Neuronal stem cell (in vitro differentiated cells): ENCODE measurements around the gene NUDT3.

Experiments
- DNase-seq: peaks from one replicate; pipeline ENCODE4 v3.0.0-alpha.2; 2013; ENCODE audit warnings: low spot score
- H2AFZ ChIP-seq: one replicate; pipeline ENCODE4 v1.6.1; 2013; ENCODE audit warnings: mild to moderate bottlenecking, low read length, inconsistent platforms
- H2AK5ac ChIP-seq: 2 replicates; pipeline ENCODE4 v1.6.1; 2013; ENCODE audit warnings: low read depth, mild to moderate bottlenecking, inconsistent platforms, low read length, moderate library complexity, mixed read lengths
- H2BK120ac ChIP-seq: 2 replicates; pipeline ENCODE4 v1.6.1; 2013; ENCODE audit warnings: low read depth, mild to moderate bottlenecking, inconsistent platforms, low read length, moderate library complexity, mixed read lengths
- H2BK12ac ChIP-seq: one replicate; pipeline ENCODE4 v1.6.1; 2013; ENCODE audit warnings: low read length, inconsistent platforms
- H2BK15ac ChIP-seq: 2 replicates; pipeline ENCODE4 v1.6.1; 2013; ENCODE audit warnings: mild to moderate bottlenecking, low read length, inconsistent platforms, mixed read lengths
- H2BK5ac ChIP-seq: one replicate; pipeline ENCODE4 v1.6.1; 2013; ENCODE audit warnings: inconsistent platforms, mild to moderate bottlenecking, low read length, moderate library complexity
- H3K14ac ChIP-seq: one replicate; pipeline ENCODE4 v1.6.1; 2013; ENCODE audit warnings: low read length, inconsistent platforms
- H3K18ac ChIP-seq: 2 replicates; pipeline ENCODE4 v1.6.1; 2013; ENCODE audit warnings: low read length, inconsistent platforms
- H3K23ac ChIP-seq: 2 replicates; pipeline ENCODE4 v1.6.1; 2013; ENCODE audit warnings: low read depth, mild to moderate bottlenecking, mixed read lengths, low read length, inconsistent platforms; ENCODE audit not compliant: poor library complexity
- H3K27ac ChIP-seq: replicated peaks from 3 replicates; pipeline ENCODE4 v1.5.1; 2013; ENCODE audit warnings: low read length, inconsistent platforms
- H3K27me3 ChIP-seq, 3 experiments: 2 replicates each; pipeline ENCODE4 v1.6.1; 2013; ENCODE audit warnings: low read length in 3 of 3, mild to moderate bottlenecking in 2 of 3, inconsistent platforms in 1 of 3, low read depth in 1 of 3, mixed read lengths in 1 of 3, moderate library complexity in 1 of 3; ENCODE audit not compliant: control insufficient read depth in 3 of 3, insufficient read depth in 3 of 3
- H3K36me3 ChIP-seq, 2 donors: replicated peaks in 1 of 2; 2 replicates each; pipeline ENCODE4 v1.6.1; 2013; ENCODE audit warnings: low read length in 2 of 2; ENCODE audit not compliant: control insufficient read depth in 2 of 2, insufficient read depth in 2 of 2
- H3K4ac ChIP-seq: 2 replicates; pipeline ENCODE4 v1.6.1; 2013; ENCODE audit warnings: inconsistent platforms, mild to moderate bottlenecking, low read length, moderate library complexity
- H3K4me1 ChIP-seq, 2 donors: 1 replicate in 1 of 2; 2 replicates in 1 of 2; pipeline ENCODE4 v1.6.1; 2013; ENCODE audit warnings: low read length in 2 of 2, low read depth in 1 of 2; ENCODE audit not compliant: control insufficient read depth in 2 of 2, insufficient read depth in 1 of 2
- H3K4me2 ChIP-seq: one replicate; pipeline ENCODE4 v1.6.1; 2013; ENCODE audit warnings: mild to moderate bottlenecking, low read length, inconsistent platforms; ENCODE audit not compliant: insufficient read depth, poor library complexity, severe bottlenecking
- H3K4me3 ChIP-seq, 2 donors: 2 replicates each; pipeline ENCODE4 v1.5.1; 2013; ENCODE audit warnings: low read length in 2 of 2, mild to moderate bottlenecking in 2 of 2, inconsistent platforms in 1 of 2, moderate library complexity in 1 of 2
- H3K79me1 ChIP-seq: one replicate; pipeline ENCODE4 v1.6.1; 2013; ENCODE audit warnings: low read depth, mild to moderate bottlenecking, inconsistent platforms, low read length, moderate library complexity
- H3K9ac ChIP-seq: one replicate; pipeline ENCODE4 v1.6.1; 2013; ENCODE audit warnings: mild to moderate bottlenecking, low read depth, low read length, inconsistent platforms; ENCODE audit not compliant: poor library complexity
- H3K9me3 ChIP-seq, 2 donors: replicated peaks in 1 of 2; 2 replicates each; pipeline versions ENCODE3 to v1.6.1; 2013; ENCODE audit warnings: low read length in 2 of 2, mild to moderate bottlenecking in 2 of 2, inconsistent platforms in 1 of 2, low read depth in 1 of 2, mixed read lengths in 1 of 2, moderate library complexity in 1 of 2; ENCODE audit not compliant: control insufficient read depth in 2 of 2, insufficient read depth in 1 of 2
- H4K8ac ChIP-seq: one replicate; pipeline ENCODE4 v1.6.1; 2013; ENCODE audit warnings: low read depth, mild to moderate bottlenecking, inconsistent platforms, low read length, moderate library complexity
- H4K91ac ChIP-seq: one replicate; pipeline ENCODE4 v1.6.1; 2013; ENCODE audit warnings: low read length, low read depth, mild to moderate bottlenecking, inconsistent platforms; ENCODE audit not compliant: poor library complexity
- WGBS, 2 donors: extraction: QIAGEN DNeasy Blood & Tissue Kit; methylation state at CpG; one replicate each; pipeline ENCODE4 v1.1.7; 2013; ENCODE audit warnings: missing lambda C conversion rate in 2 of 2, mixed read lengths in 1 of 2; ENCODE audit not compliant: insufficient read length in 2 of 2, insufficient replicate concordance in 1 of 2; ENCODE audit errors: extremely low coverage in 2 of 2; 5-methylcytosine and 5-hydroxymethylcytosine counted together

NUDT3 gene

DNA sequence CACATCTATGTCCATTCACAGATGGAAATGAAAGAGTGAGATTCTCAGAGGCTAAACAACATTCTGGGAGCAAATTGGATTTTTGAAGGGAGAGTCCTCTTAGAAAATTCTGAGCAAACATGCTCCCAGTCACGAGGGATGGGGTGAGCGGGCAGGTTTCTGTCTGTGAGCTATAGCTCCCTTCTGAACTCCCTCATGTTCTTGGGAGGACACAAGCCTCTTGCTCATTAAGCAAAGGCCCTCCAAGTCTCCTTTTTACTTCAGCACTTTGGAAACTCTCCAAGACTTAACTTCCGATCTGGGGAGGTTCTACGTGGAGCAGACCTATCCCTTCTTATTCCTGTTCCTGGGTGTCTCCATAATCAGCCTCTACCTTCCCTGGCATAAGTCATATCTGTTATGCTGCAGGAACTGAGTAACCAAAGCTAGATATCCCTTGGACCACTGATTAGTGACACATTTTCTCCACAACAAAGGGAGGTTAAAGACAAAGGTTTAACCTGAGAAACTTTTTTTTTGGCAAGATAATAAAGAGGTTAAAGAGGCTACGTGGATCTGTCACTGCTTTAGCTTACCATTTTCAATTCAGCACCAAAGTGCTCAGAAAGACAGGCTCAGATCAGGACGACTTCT lies 110.7 kb downstream of the NUDT3 start:
- H2BK120ac ChIP-seq, result no peak overlapping the region
- no peak overlapping the region for H4K8ac ChIP-seq
- H3K9ac ChIP-seq, result no peak overlapping the region
- no peak overlapping the region for H4K91ac ChIP-seq
- no peak for DNase-seq
- H3K79me1 ChIP-seq, result no peaks in the 10 kb centered on the region
- H3K27me3 ChIP-seq, result no peaks in the 10 kb centered on the region
- H2AFZ ChIP-seq, result no peak overlapping the region
- no peaks in the 10 kb centered on the region for H3K9me3 ChIP-seq
- H2AK5ac ChIP-seq, result no peak overlapping the region
- peaks cover 0 to 2% of the 10 kb centered on the region in 2 donors for H3K4me1 ChIP-seq
- H3K4me3 ChIP-seq, result no peak overlapping the region
- H2BK5ac ChIP-seq, result no peak overlapping the region
- H2BK12ac ChIP-seq, result no peak overlapping the region
- no peak overlapping the region for H3K23ac ChIP-seq
- no peak overlapping the region for H3K27ac ChIP-seq
- H3K14ac ChIP-seq, result no peak overlapping the region
- no peak overlapping the region for H3K4me2 ChIP-seq
- H2BK15ac ChIP-seq, result no peak overlapping the region
- H3K4ac ChIP-seq, result no peak overlapping the region
- WGBS, 2 donors, result no CpG with 5 or more reads among the region's 6 CpGs
- peaks cover 2 to 75% of the 10 kb centered on the region in 2 donors for H3K36me3 ChIP-seq
- H3K18ac ChIP-seq, result no peak overlapping the region

DNA sequence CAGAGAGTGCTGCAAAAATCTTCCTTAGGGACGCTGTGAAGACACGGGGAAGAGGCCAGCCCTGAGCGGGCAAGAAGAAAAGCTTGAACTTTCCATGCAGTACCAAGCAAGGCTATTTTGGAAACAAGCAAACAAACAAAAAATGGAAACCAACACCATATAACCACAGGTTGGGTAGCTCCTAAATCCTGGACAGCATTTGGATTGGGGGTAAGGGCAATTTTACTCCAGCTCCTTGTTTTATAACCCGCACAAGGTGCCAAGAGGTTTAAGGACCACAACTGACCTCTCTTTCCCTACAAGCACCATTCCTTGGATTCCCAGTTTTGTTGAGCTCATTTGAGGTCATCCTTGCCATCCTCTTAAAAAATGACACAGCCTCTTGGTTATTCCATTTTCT lies 112.3 kb downstream of the NUDT3 start:
- Histone ChIP-seq H3K27ac (no peak overlapping the region), H4K91ac (no peak overlapping the region), H3K14ac (no peak overlapping the region), H3K4me2 (no peak overlapping the region), H3K4me1 (peaks cover 0 to 2% of the 10 kb centered on the region in 2 donors), H4K8ac (no peak overlapping the region), H2BK15ac (no peak overlapping the region), H2BK5ac (no peak overlapping the region), H3K18ac (no peak overlapping the region), H3K23ac (no peak overlapping the region), H2BK120ac (no peak overlapping the region), H3K36me3 (peaks cover 2 to 63% of the 10 kb centered on the region in 2 donors), H3K4me3 (no peak overlapping the region), H2AK5ac (no peak overlapping the region), H3K4ac (no peak overlapping the region), H3K27me3 (no peaks in the 10 kb centered on the region), H2BK12ac (no peak overlapping the region), H3K9me3 (no peaks in the 10 kb centered on the region), H3K9ac (no peak overlapping the region), H2AFZ (no peak overlapping the region), H3K79me1 (no peaks in the 10 kb centered on the region)
- no peak for DNase-seq
- WGBS, 2 donors, result no CpG with 5 or more reads among the region's 4 CpGs

DNA sequence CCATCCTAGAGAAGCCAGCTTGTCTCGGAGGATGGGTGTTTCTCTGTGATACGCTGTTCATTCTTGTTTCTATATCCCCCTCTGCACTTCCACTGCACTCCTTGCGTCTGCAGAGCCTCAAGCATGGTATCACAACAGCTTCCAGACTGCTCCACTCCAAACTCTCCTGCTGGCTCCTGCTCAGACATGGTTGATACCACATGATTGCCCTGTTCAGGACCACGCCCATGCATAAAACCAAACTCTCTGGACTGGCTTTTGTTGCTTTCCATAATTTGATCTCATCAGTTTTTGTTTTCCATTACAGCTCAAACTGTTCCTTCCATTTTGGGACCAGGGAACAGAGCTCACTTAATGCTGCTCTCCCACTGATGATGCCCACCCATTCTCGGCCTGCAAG lies 113.6 kb downstream of the NUDT3 start:
- no peak overlapping the region for H3K4me2 ChIP-seq
- H3K36me3 ChIP-seq, result peaks cover 0 to 49% of the 10 kb centered on the region in 2 donors
- H4K8ac ChIP-seq, result no peak overlapping the region
- no peaks in the 10 kb centered on the region for H3K27me3 ChIP-seq
- DNase-seq, result no peak
- no peak overlapping the region for H2AFZ ChIP-seq
- no CpG with 5 or more reads among the region's 5 CpGs for WGBS, 2 donors
- H3K27ac ChIP-seq, result no peak overlapping the region
- H3K9ac ChIP-seq, result no peak overlapping the region
- H3K23ac ChIP-seq, result no peak overlapping the region
- no peak overlapping the region for H2BK12ac ChIP-seq
- no peak overlapping the region for H2AK5ac ChIP-seq
- H3K18ac ChIP-seq, result no peak overlapping the region
- no peaks in the 10 kb centered on the region for H3K79me1 ChIP-seq
- H4K91ac ChIP-seq, result no peak overlapping the region
- H2BK5ac ChIP-seq, result no peak overlapping the region
- H3K9me3 ChIP-seq, result no peaks in the 10 kb centered on the region
- no peak overlapping the region for H3K4ac ChIP-seq
- no peak overlapping the region for H3K14ac ChIP-seq
- H3K4me3 ChIP-seq, result no peak overlapping the region
- no peak overlapping the region for H2BK15ac ChIP-seq
- H2BK120ac ChIP-seq, result no peak overlapping the region
- H3K4me1 ChIP-seq, result peaks cover 0 to 2% of the 10 kb centered on the region in 2 donors

DNA sequence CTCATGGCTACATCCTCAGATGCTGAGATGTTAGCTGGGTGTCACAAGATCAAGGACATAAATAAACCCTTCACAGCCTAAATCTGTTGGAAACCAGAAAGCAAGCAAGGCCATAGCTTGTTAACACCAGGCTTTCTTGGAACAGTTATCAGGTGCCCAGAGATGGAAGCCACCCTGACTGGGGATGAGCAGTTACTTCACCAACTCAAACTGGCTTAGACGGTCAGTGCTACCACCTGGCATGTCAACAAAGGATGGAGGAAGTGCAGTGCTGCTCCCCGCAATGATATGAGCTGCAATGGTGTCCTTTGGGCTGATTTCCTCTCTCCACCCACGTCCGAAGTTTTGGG lies 114.7 kb downstream of the NUDT3 start:
- Histone ChIP-seq H2AK5ac (no peak overlapping the region), H3K23ac (no peak overlapping the region), H3K18ac (no peak overlapping the region), H4K8ac (no peak overlapping the region), H3K27me3 (no peaks in the 10 kb centered on the region), H3K4ac (no peak overlapping the region), H3K79me1 (no peaks in the 10 kb centered on the region), H2BK5ac (no peak overlapping the region), H3K9ac (no peak overlapping the region), H3K36me3 (peaks cover 0 to 45% of the 10 kb centered on the region in 2 donors), H2BK12ac (no peak overlapping the region), H3K4me1 (peaks cover 0 to 2% of the 10 kb centered on the region in 2 donors), H3K4me2 (no peak overlapping the region), H2BK120ac (no peak overlapping the region), H3K14ac (no peak overlapping the region), H3K9me3 (no peaks in the 10 kb centered on the region), H4K91ac (no peak overlapping the region), H2AFZ (no peak overlapping the region), H3K27ac (no peak overlapping the region), H3K4me3 (peak overlapping the region in 1 of 2 donors; percentile 14), H2BK15ac (no peak overlapping the region)
- DNase-seq, result no peak
- WGBS, 2 donors, result no CpG with 5 or more reads among the region's 4 CpGs
